Bronchial epithelial cell (primary cell): ENCODE results near the gene NDUFA8. TPM values are rescaled to one million over a fixed set of nuclear protein-coding genes. Genes with fewer than 3 reads are reported as not detected.

Experiments used
- DNase-seq: peaks from one replicate; pipeline ENCODE4 v3.0.0-alpha.2; 2010; ENCODE audit warnings: low read depth
- FAIRE-seq: peaks from 2 replicates; lab custom pipeline; 2011; peaks lifted over from hg19 to GRCh38; lab: Jason Lieb, UNC
- H3K27me3 ChIP-seq: 2 replicates; pipeline ENCODE4 v1.5.1; 2011; ENCODE audit warnings: low read length; ENCODE audit not compliant: control insufficient read depth, insufficient read depth
- H3K36me3 ChIP-seq: 2 replicates; pipeline ENCODE4 v1.5.1; 2011; ENCODE audit warnings: low read length; ENCODE audit not compliant: control insufficient read depth, insufficient read depth
- H3K4me3 ChIP-seq: 2 replicates; pipeline ENCODE4 v1.5.1; 2011; ENCODE audit warnings: mild to moderate bottlenecking, low read depth, low read length, control low read depth
- total RNA-seq: library from RNA; depleted of rRNA; stranded (reverse); fragments of >200 nt; gene quantifications from 2 replicates; pipeline ENCODE4 v1.2.1, GENCODE V29; 2014
- TF ChIP-seq, protein P1 (sequence below): IDR thresholded peaks from 2 replicates; pipeline ENCODE4 v1.5.1; 2011; ENCODE audit warnings: mild to moderate bottlenecking, moderate library complexity, low read length, control low read depth, inconsistent platforms; ENCODE audit not compliant: insufficient read depth, severe bottlenecking

The NDUFA8 gene
- total RNA-seq, 1 donor from 2014 or later, result 34.2 TPM

GRCh38 chr9:122190597-122191381 is 31.2 kb upstream of the NDUFA8 start:
- Histone ChIP-seq H3K36me3 (no peaks in the 10 kb centered on the region), H3K4me3 (no peak overlapping the region), H3K27me3 (no peaks in the 10 kb centered on the region)
- TF ChIP-seq, protein P1, sequence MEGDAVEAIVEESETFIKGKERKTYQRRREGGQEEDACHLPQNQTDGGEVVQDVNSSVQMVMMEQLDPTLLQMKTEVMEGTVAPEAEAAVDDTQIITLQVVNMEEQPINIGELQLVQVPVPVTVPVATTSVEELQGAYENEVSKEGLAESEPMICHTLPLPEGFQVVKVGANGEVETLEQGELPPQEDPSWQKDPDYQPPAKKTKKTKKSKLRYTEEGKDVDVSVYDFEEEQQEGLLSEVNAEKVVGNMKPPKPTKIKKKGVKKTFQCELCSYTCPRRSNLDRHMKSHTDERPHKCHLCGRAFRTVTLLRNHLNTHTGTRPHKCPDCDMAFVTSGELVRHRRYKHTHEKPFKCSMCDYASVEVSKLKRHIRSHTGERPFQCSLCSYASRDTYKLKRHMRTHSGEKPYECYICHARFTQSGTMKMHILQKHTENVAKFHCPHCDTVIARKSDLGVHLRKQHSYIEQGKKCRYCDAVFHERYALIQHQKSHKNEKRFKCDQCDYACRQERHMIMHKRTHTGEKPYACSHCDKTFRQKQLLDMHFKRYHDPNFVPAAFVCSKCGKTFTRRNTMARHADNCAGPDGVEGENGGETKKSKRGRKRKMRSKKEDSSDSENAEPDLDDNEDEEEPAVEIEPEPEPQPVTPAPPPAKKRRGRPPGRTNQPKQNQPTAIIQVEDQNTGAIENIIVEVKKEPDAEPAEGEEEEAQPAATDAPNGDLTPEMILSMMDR, result no peak
- DNase-seq (peak; percentile 50), FAIRE-seq (peak; percentile 79)

GRCh38 chr9:122188369-122188768 is 28.8 kb upstream of the NDUFA8 start:
- peaks cover 2% of the 10 kb centered on the region for H3K27me3 ChIP-seq
- FAIRE-seq (no peak), DNase-seq (no peak)
- H3K4me3 ChIP-seq, result no peak overlapping the region
- no peaks in the 10 kb centered on the region for H3K36me3 ChIP-seq
- TF ChIP-seq, protein P1, result no peak

DNA sequence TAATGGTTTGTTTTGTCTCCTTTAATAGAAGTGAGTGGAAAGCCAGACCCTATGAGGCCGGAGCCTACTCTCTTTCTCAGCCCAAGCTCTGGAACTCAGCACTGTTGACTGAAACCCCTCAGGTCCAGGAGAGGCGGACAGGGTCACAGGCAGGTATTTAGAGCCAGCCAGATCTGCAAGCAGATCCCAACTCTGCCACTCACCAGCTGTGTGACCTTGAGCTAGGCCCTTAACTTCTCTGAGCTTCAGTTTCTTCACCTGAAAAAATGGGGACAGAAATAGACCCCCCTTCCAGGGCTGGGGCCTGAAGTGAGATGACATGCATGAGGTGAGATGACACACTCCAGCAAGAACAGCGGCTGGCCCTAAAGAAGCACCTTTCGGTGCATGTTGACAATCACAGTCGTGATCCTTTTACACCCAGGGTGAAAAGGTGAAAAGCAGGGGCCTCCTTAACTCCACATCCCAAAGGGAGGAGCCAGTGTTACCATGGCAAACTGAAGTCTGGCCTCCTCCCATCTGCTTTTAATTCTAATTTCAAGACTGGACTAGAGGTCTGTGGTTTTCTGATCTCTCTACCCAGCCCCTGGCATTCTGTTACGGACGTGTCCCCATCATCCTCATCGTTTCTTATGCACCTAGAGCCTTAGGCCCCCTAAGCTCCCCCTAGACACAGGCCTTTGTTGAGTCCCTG is 27.3 kb upstream of the NDUFA8 start:
- TF ChIP-seq, protein P1, result no peak
- Histone ChIP-seq H3K27me3 (peaks cover 7% of the 10 kb centered on the region), H3K36me3 (no peaks in the 10 kb centered on the region), H3K4me3 (no peak overlapping the region)
- DNase-seq (no peak), FAIRE-seq (no peak)

GRCh38 chr9:122186301-122186700 is 26.7 kb upstream of the NDUFA8 start:
- no peak overlapping the region for H3K4me3 ChIP-seq
- H3K27me3 ChIP-seq, result peaks cover 7% of the 10 kb centered on the region
- FAIRE-seq, result no peak
- no peak for DNase-seq
- TF ChIP-seq, protein P1, result no peak
- no peaks in the 10 kb centered on the region for H3K36me3 ChIP-seq

- Histone ChIP-seq H3K4me3 (no peak overlapping the region), H3K36me3 (no peaks in the 10 kb centered on the region), H3K27me3 (peaks cover 7% of the 10 kb centered on the region)
- TF ChIP-seq, protein P1, result no peak
- DNase-seq (no peak), FAIRE-seq (no peak)
Observed at GRCh38 chr9:122184551-122184950, 25.0 kb upstream of the NDUFA8 start.
